SK-N-SH (cell line): Measurements from ENCODE around the gene GGT5.

Experiments used
- CHD2 ChIP-seq: fragments of 150-350 bp; IDR thresholded peaks from 2 replicates; pipeline ENCODE4 v1.6.1; 2018; ENCODE audit warnings: low read length; ENCODE audit not compliant: partially characterized antibody
- CTCF ChIP-seq: fragments of 200-600 bp; sonication (generic); IDR thresholded peaks from 2 replicates; pipeline ENCODE4 v1.6.1; 2017; ENCODE audit warnings: antibody characterized with exemption, mild to moderate bottlenecking, moderate library complexity
- ELF1 ChIP-seq: IDR thresholded peaks from 2 replicates; pipeline ENCODE4 v1.4.0; 2012
- USF1 ChIP-seq: IDR thresholded peaks from 2 replicates; pipeline ENCODE4 v1.4.0; 2012; ENCODE audit warnings: low read depth, borderline replicate concordance

- TF ChIP-seq CTCF (no peak), CHD2 (no peak), ELF1 (no peak), USF1 (peak; percentile 78; the same call in 1 of the 2 replicates)
Measured at GRCh38 chr22:24200619-24201212, 44.2 kb downstream of the GGT5 start.
